OCI-M2 (cell line): ENCODE data around the gene NOC4L.

Experiments used
- DNase-seq: peaks from one replicate; lab custom pipeline; 2025; ENCODE audit not compliant: unreplicated experiment; lab: John Stamatoyannopoulos, UW

Gene NOC4L

GRCh38 chr12:132154941-132155770, 10.9 kb downstream of the NOC4L start:
- DNase-seq = no peak

GRCh38 chr12:132155771-132156572, 11.7 kb downstream of the NOC4L start:
- DNase-seq = no peak

- no peak for DNase-seq
Measured at GRCh38 chr12:132156573-132157325, 12.5 kb downstream of the NOC4L start.

DNA sequence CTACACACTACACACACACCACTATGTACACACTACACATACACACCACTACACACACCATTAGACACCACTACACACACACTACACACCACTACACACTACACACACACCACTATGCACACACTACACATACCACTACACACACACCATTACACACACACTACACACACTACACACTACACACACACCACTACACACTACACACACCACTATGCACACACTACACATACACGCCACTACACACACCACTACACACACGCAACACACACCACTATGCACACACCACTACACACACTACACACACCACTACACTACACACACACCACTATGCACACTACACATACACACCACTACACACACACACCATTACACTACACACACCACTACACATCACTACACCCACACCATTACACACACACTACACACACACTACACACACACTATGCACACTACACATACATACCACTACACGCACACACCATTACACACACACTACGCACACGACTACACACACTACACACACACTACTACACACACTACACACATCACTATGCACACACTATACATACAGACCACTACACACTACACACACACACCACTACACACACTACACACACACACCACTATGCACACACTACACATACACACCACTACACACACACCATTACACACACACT, 13.6 kb downstream of the NOC4L start:
- DNase-seq = no peak

DNA sequence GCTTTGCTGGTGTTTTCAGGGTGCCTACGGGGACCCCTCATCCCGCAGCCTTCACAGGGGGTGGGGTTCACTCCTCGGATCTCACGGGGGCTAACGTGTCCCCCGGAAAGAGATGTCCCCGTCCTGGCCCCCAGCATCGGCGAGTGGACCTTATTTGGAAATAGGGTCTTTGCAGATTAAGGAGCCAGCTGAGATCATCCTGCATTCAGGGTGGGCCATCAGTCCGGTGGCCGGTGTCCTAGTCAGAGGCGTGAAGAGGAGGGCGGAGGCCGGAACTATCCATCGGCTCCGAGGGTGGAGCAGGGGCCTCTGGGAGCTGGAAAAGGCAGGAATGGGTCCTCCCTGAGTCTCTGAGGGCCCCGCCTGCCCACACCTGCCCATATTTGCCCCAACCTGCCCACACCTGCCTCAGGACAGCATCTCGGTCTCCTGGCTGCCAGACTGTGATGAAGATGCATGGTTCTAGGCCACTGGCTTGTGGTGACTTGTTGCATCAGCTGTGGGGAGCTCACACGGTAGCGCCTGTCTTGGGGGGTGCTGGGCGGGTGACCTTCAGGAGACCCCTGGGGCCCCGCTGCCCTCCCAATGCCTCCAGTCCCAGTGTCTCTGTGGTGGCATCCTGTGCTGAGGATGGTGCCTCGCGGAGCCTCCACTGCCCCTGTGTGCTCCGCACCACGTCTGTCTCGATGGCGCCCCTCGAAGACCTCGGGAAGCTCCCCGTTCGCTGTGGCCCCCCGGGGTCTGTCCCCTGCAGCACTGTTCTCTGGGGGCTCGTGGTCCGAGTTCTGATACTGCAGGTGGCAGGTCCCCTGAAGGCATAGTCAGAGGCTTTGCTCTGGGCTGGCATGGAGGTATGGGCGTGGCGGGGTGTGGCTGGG, 14.7 kb downstream of the NOC4L start:
- DNase-seq = no peak

- no peak for DNase-seq
Measured at GRCh38 chr12:132159555-132160003, 15.3 kb downstream of the NOC4L start.

DNA sequence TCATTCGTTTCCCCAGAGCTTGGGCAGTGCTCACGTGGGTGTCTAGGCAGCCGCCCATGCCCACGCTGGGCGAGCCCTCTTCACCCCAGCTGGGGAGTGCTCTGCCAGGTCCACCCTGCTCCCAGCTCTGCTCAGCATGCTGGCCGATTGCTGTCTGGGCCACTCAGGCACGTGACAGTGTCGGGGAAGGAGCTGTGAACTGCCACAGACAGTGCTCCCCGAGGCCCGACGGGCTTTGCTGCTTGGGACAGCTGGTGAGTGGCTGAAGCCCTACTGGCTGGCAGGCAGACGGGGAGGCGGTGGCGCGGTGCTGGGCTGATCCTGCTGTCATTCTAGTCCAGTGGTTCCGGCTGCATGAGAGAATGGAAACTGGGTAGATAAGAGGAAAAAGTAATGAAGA, 15.8 kb downstream of the NOC4L start:
- DNase-seq = no peak

GRCh38 chr12:132160601-132161035, 16.4 kb downstream of the NOC4L start:
- DNase-seq = no peak

GRCh38 chr12:132161036-132161781, 17.0 kb downstream of the NOC4L start:
- DNase-seq = no peak

DNA sequence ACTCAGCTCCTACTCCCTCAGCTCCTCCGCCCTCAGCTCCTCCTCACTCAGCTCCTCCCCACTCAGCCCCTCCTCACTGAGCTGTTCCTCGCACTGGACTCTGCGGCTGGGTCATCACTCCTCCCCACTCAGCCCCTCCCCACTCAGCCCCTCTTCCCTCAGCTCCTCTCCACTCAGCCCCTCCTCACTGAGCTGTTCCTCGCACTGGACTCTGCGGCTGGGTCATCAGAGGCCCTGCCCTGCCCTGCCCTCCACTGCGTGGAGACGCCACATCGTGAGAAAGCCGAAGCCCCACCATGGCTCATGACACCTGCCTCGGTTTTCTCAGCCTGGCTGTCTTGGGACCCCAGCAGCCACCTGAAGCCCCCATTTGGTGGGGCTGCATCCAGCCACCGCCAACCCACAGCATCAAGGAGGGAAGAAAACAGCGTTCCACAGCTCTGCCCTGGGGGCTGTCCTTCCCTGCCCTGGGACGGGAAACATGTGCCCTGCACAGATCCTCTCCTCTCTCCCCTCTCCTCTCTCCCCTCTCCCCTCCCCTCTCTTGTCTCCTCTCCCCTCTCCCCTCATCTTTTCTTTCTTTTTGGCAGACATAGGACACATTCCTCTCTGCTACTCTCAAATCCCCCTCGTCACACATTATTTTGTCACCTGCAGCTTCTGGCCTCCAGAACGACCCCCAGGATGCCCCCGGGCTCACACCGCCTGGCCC, 17.7 kb downstream of the NOC4L start:
- DNase-seq = no peak

- DNase-seq = no peak
Measured at GRCh38 chr12:132162508-132163031, 18.3 kb downstream of the NOC4L start.

DNA sequence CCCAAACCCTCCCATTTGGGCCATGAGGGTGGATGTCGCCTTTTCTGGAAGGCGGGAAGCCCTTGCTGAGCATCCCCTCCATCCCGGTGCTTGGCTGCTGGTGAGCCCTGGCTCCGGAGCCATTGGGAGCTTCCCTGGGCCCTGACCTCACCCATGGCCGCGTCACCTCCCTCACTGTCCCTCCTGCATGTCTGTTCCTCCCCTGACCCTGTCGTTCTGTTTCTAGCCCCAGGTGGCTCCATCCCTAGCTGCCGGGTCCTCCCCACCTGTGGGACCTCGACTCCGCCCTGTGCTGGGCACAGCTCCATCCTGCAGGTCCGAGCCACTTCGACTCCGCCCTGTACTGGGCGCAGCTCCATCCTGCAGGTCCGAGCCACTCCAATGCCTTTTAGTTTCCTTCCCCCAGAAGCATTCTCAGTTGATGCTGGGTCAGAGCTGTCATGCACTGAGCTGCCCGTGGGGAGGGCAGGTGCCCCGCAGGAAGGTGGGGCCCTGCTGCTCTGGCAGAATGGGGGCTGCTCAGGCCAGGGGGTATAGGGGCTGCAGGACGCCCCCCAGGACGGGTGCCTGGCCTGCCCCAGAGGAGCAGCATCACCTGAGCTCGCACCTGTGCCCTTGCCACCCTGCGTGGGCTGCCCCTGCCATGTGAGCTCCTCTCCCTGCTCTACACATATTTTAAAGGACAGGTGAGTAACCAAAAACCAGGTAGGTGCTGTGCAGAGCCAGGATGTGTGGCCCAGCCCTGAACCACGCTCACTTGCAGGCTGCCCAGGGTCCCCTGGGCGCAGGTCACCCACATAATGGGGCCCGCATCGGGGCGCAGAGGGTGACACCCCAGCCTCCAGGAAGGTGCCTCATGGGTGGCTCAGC, 19.0 kb downstream of the NOC4L start:
- DNase-seq = no peak

- DNase-seq = no peak
Measured at GRCh38 chr12:132163911-132164288, 19.6 kb downstream of the NOC4L start.

DNA sequence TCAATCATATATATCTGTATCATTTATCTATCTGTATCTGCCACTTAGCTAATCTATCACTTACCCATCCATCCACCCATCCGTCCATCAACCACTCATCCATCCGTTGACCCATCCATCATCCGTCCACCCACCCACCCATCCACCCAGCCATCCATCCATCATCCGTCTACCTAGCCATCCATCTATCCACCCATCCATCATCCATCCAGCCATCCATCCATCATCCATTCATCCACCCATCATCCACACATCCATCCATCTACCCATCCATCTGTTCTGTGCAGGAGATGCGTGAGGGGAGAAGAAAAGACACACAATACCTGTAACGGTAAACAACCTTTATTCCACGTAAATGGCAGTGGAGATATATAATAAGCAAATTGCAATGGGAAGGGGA, 20.2 kb downstream of the NOC4L start:
- DNase-seq = no peak

- DNase-seq = no peak
Measured at GRCh38 chr12:132165584-132165983, 21.3 kb downstream of the NOC4L start.

- DNase-seq = no peak
Measured at GRCh38 chr12:132166093-132166492, 21.8 kb downstream of the NOC4L start.

GRCh38 chr12:132166801-132167591, 22.7 kb downstream of the NOC4L start:
- no peak for DNase-seq
